ENCODE measurements around the gene SKI. TPM values are rescaled to one million over a fixed set of nuclear protein-coding genes. Genes with fewer than 3 reads are reported as not detected.
A peak's percentile ranks its signal among the peaks of the same experiment; 100 is the strongest.

The SKI gene
- total RNA-seq, 1 experiment from 2014 or later: 53.7 TPM

GRCh38 chr1:2205191-2205952 is 22.7 kb upstream of the SKI start:
- CTCF ChIA-PET: interaction anchor here (0.6 kb wide), 1 partner anchor 158 kb away, joined by 3 read pairs; no protein-coding TSS in a partner anchor
- intact Hi-C loops (cut with micrococcal nuclease): no loop called here
- H3K36me3 Mint-ChIP-seq (ENCODE audit: insufficient read depth, unreplicated experiment): peaks cover 6% of the 10 kb centered on the region
- no peak for TF ChIP-seq CTCF (IDR thresholded peaks at IDR 0.05; ENCODE audit: unreplicated experiment)
- H3K9me3 Mint-ChIP-seq (ENCODE audit: unreplicated experiment): no peaks in the 10 kb centered on the region
- no peak overlapping the region for H3K27ac Mint-ChIP-seq (ENCODE audit: low read depth, unreplicated experiment)
- BruUV-seq (replicated peaks): no TSS peak
- POLR2A ChIA-PET: interaction anchor here (1.1 to 2.1 kb wide), 2 partner anchors 11 to 29 kb away, joined by 3 to 8 read pairs; partner anchors contain the start of gene FAAP20
- no peaks in the 10 kb centered on the region for H3K27me3 Mint-ChIP-seq (ENCODE audit: insufficient read depth, unreplicated experiment)
- H3K4me1 Mint-ChIP-seq (ENCODE audit: insufficient read depth, unreplicated experiment): peaks cover 26% of the 10 kb centered on the region
- H3K4me3 Mint-ChIP-seq (ENCODE audit: unreplicated experiment): peak overlapping the region; percentile 53
- DNase-seq (ENCODE audit: unreplicated experiment): peak; percentile 90

- intact Hi-C loops (cut with micrococcal nuclease): no loop called here
- no peak overlapping the region for H3K4me3 Mint-ChIP-seq (ENCODE audit: unreplicated experiment)
- H3K27me3 Mint-ChIP-seq (ENCODE audit: insufficient read depth, unreplicated experiment): no peaks in the 10 kb centered on the region
- ChIA-PET CTCF (interaction anchor here (0.6 to 1.3 kb wide), 4 partner anchors 12 to 174 kb away, joined by 3 to 11 read pairs (median 4); partner anchors contain the start of gene FAAP20), POLR2A (interaction anchor here (0.6 to 2.1 kb wide), 2 partner anchors 13 to 25 kb away, joined by 3 to 8 read pairs; partner anchors contain the start of gene FAAP20)
- no peaks in the 10 kb centered on the region for H3K9me3 Mint-ChIP-seq (ENCODE audit: unreplicated experiment)
- no peak for DNase-seq (ENCODE audit: unreplicated experiment)
- no peak overlapping the region for H3K27ac Mint-ChIP-seq (ENCODE audit: low read depth, unreplicated experiment)
- no peak for TF ChIP-seq CTCF (IDR thresholded peaks at IDR 0.05; ENCODE audit: unreplicated experiment)
- H3K4me1 Mint-ChIP-seq (ENCODE audit: insufficient read depth, unreplicated experiment): peaks cover 26% of the 10 kb centered on the region
- peaks cover 6% of the 10 kb centered on the region for H3K36me3 Mint-ChIP-seq (ENCODE audit: insufficient read depth, unreplicated experiment)
- no TSS peak for BruUV-seq (replicated peaks)
Observed at GRCh38 chr1:2206813-2207487, 21.2 kb upstream of the SKI start.

- peak; percentile 96 for DNase-seq (ENCODE audit: unreplicated experiment)
- Mint-ChIP-seq H3K36me3 (ENCODE audit: insufficient read depth, unreplicated experiment) (peaks cover 6% of the 10 kb centered on the region), H3K9me3 (ENCODE audit: unreplicated experiment) (no peaks in the 10 kb centered on the region), H3K4me1 (ENCODE audit: insufficient read depth, unreplicated experiment) (peaks cover 26% of the 10 kb centered on the region), H3K27ac (ENCODE audit: low read depth, unreplicated experiment) (no peak overlapping the region), H3K27me3 (ENCODE audit: insufficient read depth, unreplicated experiment) (no peaks in the 10 kb centered on the region), H3K4me3 (ENCODE audit: unreplicated experiment) (peak overlapping the region; percentile 41)
- POLR2A ChIA-PET: interaction anchor here (0.7 to 2.8 kb wide), 5 partner anchors 15 to 183 kb away, joined by 3 to 23 read pairs (median 8); partner anchors contain the start of genes MORN1 and RER1
- CTCF ChIA-PET: interaction anchor here (0.6 to 5.0 kb wide), 5 partner anchors 13 to 299 kb away, joined by 3 to 27 read pairs (median 4); partner anchors contain the start of gene FAAP20
- no TSS peak for BruUV-seq (replicated peaks)
- intact Hi-C loops (cut with micrococcal nuclease): no loop called here
- TF ChIP-seq CTCF (IDR thresholded peaks at IDR 0.05; ENCODE audit: unreplicated experiment): no peak
Observed at GRCh38 chr1:2208309-2209239, 19.5 kb upstream of the SKI start.

All from MCF 10A (cell line).